Limb (tissue), 2 donors: ENCODE data around the gene GABARAP.

Experiments
- DNase-seq, 2 donors: peaks; one replicate each; pipeline ENCODE4 v3.0.0-alpha.2; 2016; ENCODE audit errors: extremely low spot score in 2 of 2

Gene GABARAP

DNA sequence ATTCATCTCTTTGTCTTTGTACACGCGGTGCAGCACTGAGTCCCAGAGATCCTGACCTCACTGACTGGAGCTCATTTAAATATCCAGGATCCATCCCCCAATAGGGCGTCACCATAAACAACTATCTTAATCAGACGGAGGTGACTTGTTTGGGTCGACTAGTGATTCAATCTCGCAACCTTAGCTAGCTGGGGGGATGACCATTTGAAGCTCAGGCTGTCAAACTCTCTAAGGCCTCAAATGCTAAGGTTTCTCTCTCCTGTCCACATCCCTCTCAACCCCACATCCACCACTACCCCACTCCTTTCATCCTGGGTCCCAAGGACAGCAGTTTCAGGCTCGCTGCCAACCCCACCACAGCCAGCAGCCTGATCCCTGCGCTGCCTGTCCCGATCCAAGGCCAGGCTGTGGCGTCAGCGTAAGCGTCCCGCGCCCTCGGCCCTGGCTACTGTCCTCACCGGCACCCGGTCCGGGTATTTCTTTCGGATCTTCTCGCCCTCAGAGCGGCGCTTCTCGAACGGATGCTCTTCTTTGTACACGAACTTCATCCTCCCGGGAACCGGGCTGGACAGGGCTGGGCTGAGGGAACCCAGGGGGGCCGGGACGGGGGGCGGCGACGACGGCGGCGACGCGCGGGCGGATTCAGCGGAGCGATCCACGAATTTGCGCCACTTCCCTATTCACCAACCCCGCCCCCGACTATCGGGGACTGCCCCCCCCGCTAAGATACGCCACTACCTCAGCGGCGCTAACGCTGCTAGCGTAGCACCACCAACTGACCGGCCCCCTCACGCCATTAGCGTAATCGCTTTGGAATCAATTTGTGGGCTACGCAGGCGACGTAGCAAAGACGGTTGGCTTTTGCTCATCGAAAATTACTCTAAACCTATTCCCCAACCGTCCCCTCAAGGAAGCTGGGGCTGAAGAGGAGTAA lies at the start of gene GABARAP:
Gene GABARAP (minus strand): TSS at position 667 of the 934 bp plus-strand sequence. CDS start 119 bp downstream, at position 548.
- peak; percentile 96 to 99 for DNase-seq

DNA sequence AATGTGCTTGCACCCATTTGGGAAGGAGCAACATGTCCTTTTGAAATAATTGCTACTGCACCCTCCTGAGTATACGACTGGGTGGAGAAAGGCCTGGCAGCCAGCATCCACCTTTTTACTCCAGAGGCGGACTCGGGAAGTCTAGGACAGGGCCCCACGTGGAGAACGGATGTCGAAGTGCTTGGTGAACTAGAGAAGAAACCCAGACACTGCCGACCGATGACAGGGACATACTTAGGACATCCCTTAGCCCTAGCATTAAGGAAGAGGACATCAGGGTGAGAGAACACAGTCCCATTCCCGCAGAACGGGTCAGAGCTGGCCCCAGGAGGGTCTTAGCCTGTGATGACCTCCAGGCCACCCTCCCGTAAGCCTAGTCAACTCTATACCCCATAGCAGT lies 48.4 kb upstream of the GABARAP start:
- no peak for DNase-seq

GRCh38 chr17:7290166-7290565 lies 47.9 kb upstream of the GABARAP start:
- no peak for DNase-seq

GRCh38 chr17:7289256-7290032 lies 47.2 kb upstream of the GABARAP start:
- DNase-seq, result no peak

DNA sequence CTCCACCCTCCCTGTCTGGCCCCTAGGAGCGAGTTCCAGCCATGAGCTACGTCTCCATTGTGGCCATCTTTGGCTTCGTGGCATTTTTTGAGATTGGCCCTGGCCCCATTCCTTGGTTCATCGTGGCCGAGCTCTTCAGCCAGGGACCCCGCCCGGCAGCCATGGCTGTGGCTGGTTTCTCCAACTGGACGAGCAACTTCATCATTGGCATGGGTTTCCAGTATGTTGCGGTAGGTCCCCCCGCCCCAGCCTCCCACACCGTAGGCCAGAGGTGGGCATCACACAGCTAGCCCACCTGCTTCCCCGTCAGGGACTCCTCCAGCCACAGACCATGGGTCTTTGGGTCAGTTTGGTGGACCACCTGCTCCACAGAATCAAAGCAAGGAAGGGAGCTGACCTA lies 43.4 kb upstream of the GABARAP start:
- DNase-seq, result no peak

DNA sequence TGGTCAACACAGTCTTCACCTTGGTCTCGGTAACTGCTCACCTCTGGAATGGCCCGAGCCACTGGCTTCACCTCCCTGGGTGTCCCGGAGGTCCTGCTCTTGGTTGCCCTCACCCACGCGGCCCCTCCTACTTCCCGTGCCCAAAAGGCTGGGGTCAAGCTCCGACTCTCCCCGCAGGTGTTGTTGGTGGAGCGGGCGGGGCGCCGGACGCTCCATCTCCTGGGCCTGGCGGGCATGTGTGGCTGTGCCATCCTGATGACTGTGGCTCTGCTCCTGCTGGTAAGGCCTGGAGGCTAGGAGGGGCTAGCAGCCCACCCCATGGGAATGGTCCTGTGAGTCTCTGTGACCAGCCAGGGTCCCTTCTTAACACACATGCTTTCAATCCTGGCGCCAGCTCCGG lies 42.7 kb upstream of the GABARAP start:
- no peak for DNase-seq

DNA sequence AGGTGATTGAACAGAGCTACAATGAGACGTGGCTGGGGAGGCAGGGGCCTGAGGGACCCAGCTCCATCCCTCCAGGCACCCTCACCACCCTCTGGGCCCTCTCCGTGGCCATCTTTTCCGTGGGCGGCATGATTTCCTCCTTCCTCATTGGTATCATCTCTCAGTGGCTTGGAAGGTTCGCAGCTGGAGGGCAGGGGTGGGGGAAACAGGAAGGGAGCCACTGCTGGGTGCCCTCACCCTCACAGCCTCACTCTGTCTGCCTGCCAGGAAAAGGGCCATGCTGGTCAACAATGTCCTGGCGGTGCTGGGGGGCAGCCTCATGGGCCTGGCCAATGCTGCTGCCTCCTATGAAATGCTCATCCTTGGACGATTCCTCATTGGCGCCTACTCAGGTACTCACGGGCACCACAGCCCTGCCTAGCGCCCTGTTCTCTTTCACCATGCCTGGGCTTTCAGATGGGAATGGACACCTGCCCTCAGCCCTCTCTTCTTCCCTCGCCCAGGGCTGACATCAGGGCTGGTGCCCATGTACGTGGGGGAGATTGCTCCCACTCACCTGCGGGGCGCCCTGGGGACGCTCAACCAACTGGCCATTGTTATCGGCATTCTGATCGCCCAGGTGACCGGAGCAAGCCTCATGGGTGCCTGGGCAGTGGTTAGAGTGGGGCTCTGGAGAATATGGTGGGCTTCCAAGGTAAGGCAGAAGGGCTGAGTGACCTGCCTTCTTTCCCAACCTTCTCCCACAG lies 41.4 kb upstream of the GABARAP start:
- no peak for DNase-seq

GRCh38 chr17:7282752-7283321 lies 40.6 kb upstream of the GABARAP start:
- DNase-seq, result no peak

- DNase-seq, result peak in 1 of 2 donors; percentile 63
Observed at GRCh38 chr17:7281953-7282751, 39.9 kb upstream of the GABARAP start.

- DNase-seq, result peak; percentile 85 to 93
Observed at GRCh38 chr17:7281074-7281952, 39.1 kb upstream of the GABARAP start, which contains the start of gene SLC2A4. Gene SLC2A4, plus strand, starts transcription at chr17:7281718. Its CDS starts 217 bp downstream, at chr17:7281935.

DNA sequence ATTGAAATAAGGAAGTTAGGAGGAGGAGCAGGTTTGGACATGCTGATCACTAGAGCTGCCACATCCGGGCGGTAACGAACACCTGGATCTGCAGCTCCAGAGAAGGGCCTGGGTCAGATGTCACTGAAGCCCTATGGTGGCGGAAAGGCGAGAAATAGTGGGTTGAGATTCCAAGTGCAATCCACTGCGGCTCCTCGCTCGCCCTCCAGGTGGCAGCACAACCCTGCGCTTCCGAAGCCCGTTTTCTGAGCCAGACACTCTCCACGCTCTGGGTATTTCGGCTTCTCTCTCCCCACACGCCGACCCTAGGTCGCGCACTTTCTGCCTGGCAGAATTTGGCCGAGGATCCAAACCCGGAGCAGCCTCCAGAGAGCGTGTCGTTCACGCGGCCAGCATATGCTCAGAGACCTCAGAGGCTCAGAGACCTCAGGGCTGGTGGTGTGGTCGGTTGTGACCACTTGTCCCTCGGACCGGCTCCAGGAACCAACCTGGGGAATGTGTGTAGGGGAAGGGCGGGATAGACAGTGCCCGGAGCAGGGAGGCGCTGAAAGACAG lies 38.3 kb upstream of the GABARAP start:
- peak; percentile 87 to 91 for DNase-seq

DNA sequence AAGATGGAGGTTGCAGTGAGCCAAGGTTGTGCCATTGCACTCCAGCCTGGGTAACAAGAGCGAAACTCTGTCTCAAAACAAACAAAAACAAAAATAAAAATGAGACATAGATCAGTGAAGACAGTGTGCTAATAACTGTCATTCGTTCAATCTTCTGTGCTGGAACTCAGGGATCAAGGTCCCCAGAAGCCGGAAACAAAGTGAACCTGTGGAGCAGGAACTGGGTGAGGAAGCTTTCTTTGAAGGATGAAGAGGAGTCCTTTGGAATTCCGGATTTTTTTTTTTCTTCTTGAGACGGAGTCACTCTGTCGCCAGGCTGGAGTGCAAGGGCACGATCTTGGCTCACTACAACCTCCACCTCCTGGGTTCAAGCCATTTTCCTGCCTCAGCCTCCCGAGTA lies 37.2 kb upstream of the GABARAP start:
- DNase-seq, result no peak

- no peak for DNase-seq
Observed at GRCh38 chr17:7266784-7267183, 24.5 kb upstream of the GABARAP start.

- no peak for DNase-seq
Observed at GRCh38 chr17:7263801-7264078, 21.5 kb upstream of the GABARAP start.

- no peak for DNase-seq
Observed at GRCh38 chr17:7262935-7263800, 20.9 kb upstream of the GABARAP start.

DNA sequence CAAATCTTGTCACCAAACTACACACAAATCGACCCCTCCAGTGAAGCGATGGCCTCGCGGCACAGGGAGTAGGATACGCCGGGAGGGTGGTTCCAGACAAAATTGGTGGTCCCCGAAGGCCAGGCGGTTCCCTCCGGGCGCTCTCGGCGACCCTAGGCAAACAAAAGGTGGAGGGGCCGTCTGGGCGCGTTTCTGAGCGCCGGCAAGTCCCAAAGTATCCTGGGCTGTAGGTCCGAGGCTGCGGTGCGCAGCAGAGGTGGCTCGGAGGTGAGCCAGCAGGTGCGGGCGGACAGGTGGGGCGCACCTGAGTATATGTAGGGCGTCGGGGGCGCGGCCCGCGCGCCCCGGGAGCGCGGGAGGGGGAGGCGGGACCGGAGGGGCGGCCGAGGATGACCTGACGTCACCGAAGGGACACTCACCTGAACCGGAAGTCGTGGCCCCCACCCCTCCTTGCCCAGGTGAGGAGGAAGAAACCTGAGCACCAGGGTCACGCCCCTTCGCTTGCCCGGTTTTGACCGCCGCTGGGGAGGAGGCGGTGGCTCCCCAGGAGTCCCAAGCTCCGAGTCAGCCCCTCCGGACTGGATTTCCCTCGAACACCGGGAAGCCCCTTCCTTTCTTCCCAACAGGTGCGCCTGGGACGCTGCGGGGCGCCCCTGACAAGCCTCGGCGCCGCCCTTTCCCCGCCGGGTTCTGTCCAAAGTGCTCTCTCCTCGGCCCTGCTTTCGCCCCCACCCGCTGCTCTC lies 20.1 kb upstream of the GABARAP start, which contains the start of gene CLDN7:
Gene CLDN7 (minus strand): TSS at position 287 of the 743 bp plus-strand sequence. CDS start 435 bp downstream, outside the sequence.
- DNase-seq, result no peak

GRCh38 chr17:7261379-7262191 lies 19.3 kb upstream of the GABARAP start:
- no peak for DNase-seq
